Measurements from ENCODE around the gene ALOX12B.

- TF ChIP-seq NPAS2 (CRISPR knock-in tag; IDR thresholded peaks at IDR 0.05; ENCODE audit: borderline replicate concordance): no peak
- no peak for TF ChIP-seq MZF1 (CRISPR knock-in tag; IDR thresholded peaks at IDR 0.05; ENCODE audit: borderline replicate concordance)
- TF ChIP-seq POLR2A (IDR thresholded peaks at IDR 0.05; ENCODE audit: insufficient read depth in 1 of 2, low read depth in 2 of 2, low read length in 2 of 2): no peak
- TF ChIP-seq ZNF34 (CRISPR knock-in tag; IDR thresholded peaks at IDR 0.05; ENCODE audit: borderline replicate concordance): no peak
- TF ChIP-seq CREB1 (IDR thresholded peaks at IDR 0.05): no peak
- no peak for TF ChIP-seq CREB1 (CRISPR knock-in tag; IDR thresholded peaks at IDR 0.05)
- peak; percentile 41; the same call in 1 of the 2 replicates for TF ChIP-seq BHLHE40 (IDR thresholded peaks at IDR 0.05; ENCODE audit: low read length)
- no peak for TF ChIP-seq ZFP82 (CRISPR knock-in tag; IDR thresholded peaks at IDR 0.05; ENCODE audit: borderline replicate concordance)
Observed at GRCh38 chr17:8122924-8123694, 35.6 kb upstream of the ALOX12B start.

All from HepG2 (cell line).